WTC11 (cell line): ENCODE measurements around the gene CLECL1.

Source experiments
- AFF4 ChIP-seq: sonication (generic); formaldehyde crosslinking; IDR thresholded peaks from 2 replicates; pipeline ENCODE4 v1.8.1; 2023; ENCODE audit warnings: mild to moderate bottlenecking, missing genetic modification reagents, borderline replicate concordance
- MAX ChIP-seq: sonication (generic); formaldehyde crosslinking; IDR thresholded peaks from 2 replicates; pipeline ENCODE4 v1.8.0; 2022; ENCODE audit warnings: mild to moderate bottlenecking, missing genetic modification reagents
- ZBTB43 ChIP-seq: sonication (generic); formaldehyde crosslinking; IDR thresholded peaks from 2 replicates; pipeline ENCODE4 v1.8.1; 2023; ENCODE audit warnings: mild to moderate bottlenecking, missing genetic modification reagents

GRCh38 chr12:9749640-9750039 lies 16.7 kb upstream of the CLECL1 start:
- TF ChIP-seq AFF4 (CRISPR knock-in tag): no peak
- no peak for TF ChIP-seq ZBTB43
- no peak for TF ChIP-seq MAX (CRISPR knock-in tag)
